H9 (cell line): ENCODE measurements around the gene CNOT4. TPM values are rescaled to one million over a fixed set of nuclear protein-coding genes. Genes with fewer than 3 reads are reported as not detected.

Experiments
- DNase-seq: peaks from one replicate; pipeline ENCODE4 v3.0.0-alpha.2; 2017
- H2AFZ ChIP-seq: one replicate; pipeline ENCODE4 v1.6.1; 2013; ENCODE audit warnings: mild to moderate bottlenecking, low read length, control low read depth, moderate library complexity
- H2AK5ac ChIP-seq: 2 replicates; pipeline ENCODE4 v1.6.1; 2013; ENCODE audit warnings: low read length, control low read depth, mixed read lengths; ENCODE audit not compliant: insufficient read length
- H2BK120ac ChIP-seq: one replicate; pipeline ENCODE4 v1.6.1; 2013; ENCODE audit warnings: low read depth, mild to moderate bottlenecking, low read length, control low read depth, inconsistent platforms; ENCODE audit not compliant: poor library complexity, severe bottlenecking
- H2BK12ac ChIP-seq: 2 replicates; pipeline ENCODE4 v1.6.1; 2013; ENCODE audit warnings: low read length, control low read depth, mixed read lengths, low read depth; ENCODE audit not compliant: insufficient read length
- H2BK15ac ChIP-seq: 2 replicates; pipeline ENCODE4 v1.6.1; 2013; ENCODE audit warnings: low read depth, low read length, control low read depth
- H2BK20ac ChIP-seq: one replicate; pipeline ENCODE4 v1.6.1; 2013; ENCODE audit warnings: low read depth, mild to moderate bottlenecking, low read length, control low read depth, inconsistent platforms; ENCODE audit not compliant: poor library complexity, severe bottlenecking
- H2BK5ac ChIP-seq: 2 replicates; pipeline ENCODE4 v1.6.1; 2013; ENCODE audit warnings: low read length, control low read depth, mixed read lengths; ENCODE audit not compliant: insufficient read length
- H3K14ac ChIP-seq: 2 replicates; pipeline ENCODE4 v1.6.1; 2013; ENCODE audit warnings: low read length, control low read depth; ENCODE audit not compliant: insufficient read depth
- H3K18ac ChIP-seq: 2 replicates; pipeline ENCODE4 v1.6.1; 2013; ENCODE audit warnings: low read depth, mild to moderate bottlenecking, mixed read lengths, low read length, control low read depth; ENCODE audit not compliant: insufficient read length
- H3K23ac ChIP-seq: 2 replicates; pipeline ENCODE4 v1.6.1; 2013; ENCODE audit warnings: low read length, control low read depth, mixed read lengths, low read depth; ENCODE audit not compliant: insufficient read length
- H3K23me2 ChIP-seq: 2 replicates; pipeline ENCODE4 v1.6.1; 2013; ENCODE audit warnings: low read depth, mild to moderate bottlenecking, mixed read lengths, low read length, control low read depth; ENCODE audit not compliant: insufficient read length, poor library complexity, severe bottlenecking
- H3K27ac ChIP-seq: 2 replicates; pipeline ENCODE4 v1.5.1; 2013; ENCODE audit warnings: low read length, control low read depth, mixed read lengths, low read depth; ENCODE audit not compliant: insufficient read length
- H3K27me3 ChIP-seq: 2 replicates; pipeline ENCODE4 v1.6.1; 2013; ENCODE audit warnings: low read length, control low read depth, inconsistent platforms; ENCODE audit not compliant: insufficient read depth
- H3K4ac ChIP-seq: 2 replicates; pipeline ENCODE4 v1.6.1; 2013; ENCODE audit warnings: low read depth, mild to moderate bottlenecking, control low read depth, inconsistent platforms, low read length, moderate library complexity
- H3K4me1 ChIP-seq: 2 replicates; pipeline ENCODE4 v1.6.1; 2013; ENCODE audit warnings: low read length, control low read depth, inconsistent platforms; ENCODE audit not compliant: insufficient read depth
- H3K4me2 ChIP-seq: 2 replicates; pipeline ENCODE4 v1.6.1; 2013; ENCODE audit warnings: low read length, control low read depth, mixed read lengths; ENCODE audit not compliant: insufficient read length, insufficient read depth
- H3K56ac ChIP-seq: 2 replicates; pipeline ENCODE4 v1.6.1; 2013; ENCODE audit warnings: low read depth, mild to moderate bottlenecking, mixed read lengths, low read length, control low read depth; ENCODE audit not compliant: insufficient read length
- H3K79me1 ChIP-seq: 2 replicates; pipeline ENCODE4 v1.6.1; 2013; ENCODE audit warnings: low read depth, mild to moderate bottlenecking, moderate library complexity, low read length, control low read depth, inconsistent platforms; ENCODE audit not compliant: insufficient read depth, poor library complexity, severe bottlenecking
- H3K79me2 ChIP-seq: 2 replicates; pipeline ENCODE4 v1.6.1; 2013; ENCODE audit warnings: low read length, control low read depth, inconsistent platforms; ENCODE audit not compliant: insufficient read depth
- H3K9ac ChIP-seq: 2 replicates; pipeline ENCODE4 v1.6.1; 2013; ENCODE audit warnings: low read length, control low read depth, mixed read lengths; ENCODE audit not compliant: insufficient read length; ENCODE audit errors: extremely low read depth
- H3K9me3 ChIP-seq: one replicate; pipeline ENCODE4 v1.6.1; 2013; ENCODE audit warnings: low read depth, low read length, inconsistent platforms; ENCODE audit not compliant: control insufficient read depth
- H3T11ph ChIP-seq: one replicate; pipeline ENCODE4 v1.6.1; 2013; ENCODE audit warnings: mild to moderate bottlenecking, low read length, control low read depth, inconsistent platforms
- H4K20me1 ChIP-seq: one replicate; pipeline ENCODE4 v1.6.1; 2013; ENCODE audit not compliant: control insufficient read depth, insufficient read length, insufficient read depth
- H4K5ac ChIP-seq: 2 replicates; pipeline ENCODE4 v1.6.1; 2013; ENCODE audit warnings: low read depth, mild to moderate bottlenecking, mixed read lengths, low read length, control low read depth; ENCODE audit not compliant: insufficient read length
- H4K8ac ChIP-seq: replicated peaks from 2 replicates; pipeline ENCODE4 v1.6.1; 2013; ENCODE audit warnings: low read length, control low read depth, mixed read lengths, low read depth; ENCODE audit not compliant: insufficient read length
- H4K91ac ChIP-seq: 2 replicates; pipeline ENCODE4 v1.6.1; 2013; ENCODE audit warnings: low read depth, mild to moderate bottlenecking, moderate library complexity, mixed read lengths, low read length, control low read depth; ENCODE audit not compliant: insufficient read length
- H3K27ac Mint-ChIP-seq, 3 experiments: 2 replicates in 2 of 3; 3 replicates in 1 of 3; pipeline ENCODE4 v1.8.0; 2020 to 2021; ENCODE audit warnings: mixed read lengths in 3 of 3, mild to moderate bottlenecking in 1 of 3, moderate library complexity in 1 of 3
- H3K27me3 Mint-ChIP-seq: 2 replicates; pipeline ENCODE4 v1.8.0; 2021; ENCODE audit warnings: low read depth, mild to moderate bottlenecking, moderate library complexity, mixed read lengths
- H3K36me3 Mint-ChIP-seq, 3 experiments: 2 replicates in 2 of 3; 3 replicates in 1 of 3; pipeline ENCODE4 v1.8.0; 2020 to 2021; ENCODE audit warnings: low read depth in 3 of 3, mixed read lengths in 3 of 3; ENCODE audit not compliant: insufficient read depth in 1 of 3
- H3K4me1 Mint-ChIP-seq, 2 experiments: 2 replicates each; pipeline ENCODE4 v1.8.0; 2020; ENCODE audit warnings: mixed read lengths in 2 of 2
- H3K4me3 Mint-ChIP-seq, 2 experiments: 2 replicates in 1 of 2; 3 replicates in 1 of 2; pipeline ENCODE4 v1.8.0; 2020 to 2021; ENCODE audit warnings: mild to moderate bottlenecking in 2 of 2, mixed read lengths in 2 of 2, moderate library complexity in 1 of 2
- H3K9me3 Mint-ChIP-seq, 2 experiments: 2 replicates in 1 of 2; 3 replicates in 1 of 2; pipeline ENCODE4 v1.8.0; 2020; ENCODE audit warnings: mild to moderate bottlenecking in 2 of 2, mixed read lengths in 2 of 2, moderate library complexity in 1 of 2
- CTCF ChIP-seq: fragments of 200-600 bp; sonication (generic); conservative IDR thresholded peaks from 3 replicates; pipeline ENCODE4 v1.8.0; 2021; ENCODE audit warnings: antibody characterized with exemption, mild to moderate bottlenecking
- WGBS: extraction: QIAGEN DNeasy Blood & Tissue Kit; methylation state at CpG from one replicate; pipeline ENCODE4 v1.1.7; 2013; ENCODE audit warnings: missing lambda C conversion rate, low lambda C conversion rate, mixed read lengths; ENCODE audit not compliant: insufficient read length; ENCODE audit errors: extremely low coverage; 5-methylcytosine and 5-hydroxymethylcytosine counted together
- total RNA-seq: library from RNA; stranded (reverse); gene quantifications from 2 replicates; pipeline ENCODE4 v1.2.1, GENCODE V29; 2021

The CNOT4 gene
- total RNA-seq, 1 experiment from 2014 or later, result 27.4 TPM

GRCh38 chr7:135361788-135362187, 148.1 kb downstream of the CNOT4 start:
- Histone ChIP-seq H2AFZ (no peak overlapping the region), H4K8ac (no peak overlapping the region), H3K27me3 (no peaks in the 10 kb centered on the region), H3K4me1 (no peaks in the 10 kb centered on the region), H3K56ac (no peak overlapping the region), H3K14ac (no peak overlapping the region), H3K4ac (no peak overlapping the region), H4K91ac (no peak overlapping the region), H3T11ph (no peak overlapping the region), H3K79me2 (no peaks in the 10 kb centered on the region), H2BK5ac (no peak overlapping the region), H4K5ac (no peak overlapping the region), H4K20me1 (no peaks in the 10 kb centered on the region), H3K9me3 (no peaks in the 10 kb centered on the region), H2BK15ac (no peak overlapping the region), H3K4me2 (no peak overlapping the region), H3K23ac (no peak overlapping the region), H3K23me2 (no peaks in the 10 kb centered on the region), H3K79me1 (no peaks in the 10 kb centered on the region), H2AK5ac (no peak overlapping the region), H3K9ac (no peak overlapping the region), H3K18ac (no peak overlapping the region), H3K27ac (no peak overlapping the region), H2BK12ac (no peak overlapping the region), H2BK20ac (no peak overlapping the region), H2BK120ac (no peak overlapping the region)
- Mint-ChIP-seq H3K4me1 (peaks cover 0 to 13% of the 10 kb centered on the region in 2 experiments), H3K9me3 (no peaks in the 10 kb centered on the region), H3K27me3 (no peaks in the 10 kb centered on the region), H3K4me3 (no peak overlapping the region), H3K27ac (no peak overlapping the region), H3K36me3 (peaks cover 14 to 15% (median 14%) of the 10 kb centered on the region in 3 experiments)
- peak; percentile 39; the same call in 2 of the 3 replicates for TF ChIP-seq CTCF
- no CpG with 5 or more reads among the region's 5 CpGs for WGBS
- no peak for DNase-seq
